Hair follicle dermal papilla cell (primary cell): ENCODE results near the gene SLCO1A2. TPM values are rescaled to one million over a fixed set of nuclear protein-coding genes. Genes with fewer than 3 reads are reported as not detected.

Experiments
- total RNA-seq: library from RNA; depleted of rRNA; stranded (reverse); fragments of >200 nt; gene quantifications from 2 replicates; pipeline ENCODE4 v1.2.3, GENCODE V29; 2012

The SLCO1A2 gene, protein sequence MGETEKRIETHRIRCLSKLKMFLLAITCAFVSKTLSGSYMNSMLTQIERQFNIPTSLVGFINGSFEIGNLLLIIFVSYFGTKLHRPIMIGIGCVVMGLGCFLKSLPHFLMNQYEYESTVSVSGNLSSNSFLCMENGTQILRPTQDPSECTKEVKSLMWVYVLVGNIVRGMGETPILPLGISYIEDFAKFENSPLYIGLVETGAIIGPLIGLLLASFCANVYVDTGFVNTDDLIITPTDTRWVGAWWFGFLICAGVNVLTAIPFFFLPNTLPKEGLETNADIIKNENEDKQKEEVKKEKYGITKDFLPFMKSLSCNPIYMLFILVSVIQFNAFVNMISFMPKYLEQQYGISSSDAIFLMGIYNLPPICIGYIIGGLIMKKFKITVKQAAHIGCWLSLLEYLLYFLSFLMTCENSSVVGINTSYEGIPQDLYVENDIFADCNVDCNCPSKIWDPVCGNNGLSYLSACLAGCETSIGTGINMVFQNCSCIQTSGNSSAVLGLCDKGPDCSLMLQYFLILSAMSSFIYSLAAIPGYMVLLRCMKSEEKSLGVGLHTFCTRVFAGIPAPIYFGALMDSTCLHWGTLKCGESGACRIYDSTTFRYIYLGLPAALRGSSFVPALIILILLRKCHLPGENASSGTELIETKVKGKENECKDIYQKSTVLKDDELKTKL
- not detected in 2 replicates for total RNA-seq

DNA sequence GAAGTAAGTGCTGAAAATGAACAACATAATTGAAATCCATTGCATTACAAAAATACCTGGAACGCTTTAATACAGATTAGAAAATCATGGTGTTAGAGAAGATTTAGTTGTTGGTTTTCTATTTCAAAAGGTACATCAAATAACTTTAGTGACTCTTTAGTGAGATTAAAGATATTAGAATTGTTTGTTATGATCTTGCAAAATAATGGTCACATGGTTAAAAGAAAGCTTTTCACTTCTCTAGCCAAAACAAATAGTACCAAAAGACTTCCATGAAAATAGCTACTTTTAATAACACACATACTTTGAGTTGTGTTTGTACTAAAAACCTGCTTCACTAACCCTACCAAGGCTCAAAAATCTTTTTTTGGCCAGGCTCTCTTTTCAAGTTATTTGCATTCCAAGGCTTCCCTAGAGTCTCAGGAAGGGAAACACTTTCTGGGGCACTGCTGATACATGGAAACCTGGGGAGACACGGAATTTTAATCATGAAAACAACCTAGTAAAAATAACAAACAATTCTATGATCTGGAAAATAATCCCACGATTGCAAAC lies at the start of gene SLCO1A2:
Gene SLCO1A2, minus strand, starts transcription at position 147 of the 555 bp plus-strand sequence. CDS start 270 bp downstream, outside the sequence.

DNA sequence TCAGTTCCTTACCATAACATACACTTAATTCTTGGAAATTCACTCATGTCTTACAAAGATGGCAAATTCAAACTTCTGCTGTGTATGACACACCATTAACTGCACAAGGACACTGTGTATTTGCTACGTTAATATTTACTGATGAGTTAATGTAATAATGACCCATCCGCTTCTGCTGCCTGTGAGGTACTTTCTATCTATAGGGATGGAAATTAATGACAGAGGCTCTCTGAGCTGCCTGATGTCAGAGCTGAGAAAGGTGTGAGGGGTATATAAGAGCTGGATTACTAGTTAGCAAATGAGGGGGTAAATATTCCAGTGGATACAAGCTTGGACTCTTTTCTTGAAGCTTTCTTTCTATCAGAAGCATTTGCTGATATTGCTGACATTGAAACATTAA lies 37.9 kb upstream of the SLCO1A2 start, which contains the start of gene IAPP:
Gene IAPP, plus strand, starts transcription at position 301 of the 400 bp plus-strand sequence. CDS start 450 bp downstream, outside the sequence.

Other genes starting within 250 kb of the SLCO1A2 start
- gene SLCO1B1, start 203.7 kb downstream of the SLCO1A2 start, total RNA-seq: not detected in 2 replicates
- gene IAPP, start 38.0 kb upstream of the SLCO1A2 start, total RNA-seq: not detected in 2 replicates
- gene PYROXD1, start 102.7 kb upstream of the SLCO1A2 start, total RNA-seq: 18.1 and 18.5 TPM in 2 replicates
- 44.9 and 53.4 TPM in 2 replicates for gene RECQL, start 166.7 kb upstream of the SLCO1A2 start, total RNA-seq
- 70.6 and 80.4 TPM in 2 replicates for gene GOLT1B, start 166.9 kb upstream of the SLCO1A2 start, total RNA-seq
- 0.32 TPM in 1 of 2 replicates, not detected in the other for gene SPX, start 191.4 kb upstream of the SLCO1A2 start, total RNA-seq